Measurements from ENCODE around the gene MGLL.

- TF ChIP-seq POLR2AphosphoS5 (IDR thresholded peaks at IDR 0.05) = no peak
- TF ChIP-seq POLR2A (IDR thresholded peaks at IDR 0.05) = no peak
- no peak for TF ChIP-seq CTCF (IDR thresholded peaks at IDR 0.05)
- TF ChIP-seq EP300 (IDR thresholded peaks at IDR 0.05) = no peak
Measured at GRCh38 chr3:127785711-127786265, 36.5 kb downstream of the MGLL start.

Data from suprapubic skin (tissue), 4 donors.